Glutamatergic neuron (in vitro differentiated cells): Measurements from ENCODE around the gene CHST8. TPM values are rescaled to one million over a fixed set of nuclear protein-coding genes. Genes with fewer than 3 reads are reported as not detected.

Experiments
- DNase-seq: peaks from one replicate; pipeline ENCODE4 v3.0.0; 2022
- H3K27ac Mint-ChIP-seq: one replicate; pipeline ENCODE4 v1.8.0; 2020; ENCODE audit warnings: mild to moderate bottlenecking, mixed read lengths, inconsistent platforms; ENCODE audit not compliant: unreplicated experiment
- H3K27me3 Mint-ChIP-seq: one replicate; pipeline ENCODE4 v1.8.0; 2020; ENCODE audit warnings: mild to moderate bottlenecking, moderate library complexity, mixed read lengths, inconsistent platforms; ENCODE audit not compliant: unreplicated experiment
- H3K36me3 Mint-ChIP-seq: one replicate; pipeline ENCODE4 v1.8.0; 2020; ENCODE audit warnings: mild to moderate bottlenecking, mixed read lengths, inconsistent platforms; ENCODE audit not compliant: unreplicated experiment
- H3K4me1 Mint-ChIP-seq: one replicate; pipeline ENCODE4 v1.8.0; 2020; ENCODE audit warnings: mild to moderate bottlenecking, low read depth, mixed read lengths, inconsistent platforms; ENCODE audit not compliant: unreplicated experiment
- H3K4me3 Mint-ChIP-seq: one replicate; pipeline ENCODE4 v1.8.0; 2020; ENCODE audit warnings: mild to moderate bottlenecking, mixed read lengths, inconsistent platforms; ENCODE audit not compliant: unreplicated experiment
- H3K9me3 Mint-ChIP-seq: one replicate; pipeline ENCODE4 v1.8.0; 2020; ENCODE audit warnings: mild to moderate bottlenecking, moderate library complexity, mixed read lengths, inconsistent platforms; ENCODE audit not compliant: unreplicated experiment
- CTCF ChIP-seq: fragments of 200-600 bp; sonication (generic); IDR thresholded peaks from one replicate; pipeline ENCODE4 v1.5.0; 2021; ENCODE audit not compliant: partially characterized antibody, unreplicated experiment
- total RNA-seq: library from RNA; stranded (reverse); fragmentation: NEBNext Ultra II Directional; extraction: Animal tissue kit (Norgen Biotek cat#: 25700); gene quantifications from one replicate; pipeline ENCODE4 v1.2.1, GENCODE V29; 2021; ENCODE audit not compliant: unreplicated experiment

CHST8 gene
- total RNA-seq, 1 donor from 2014 or later: 235 TPM

- Mint-ChIP-seq H3K27ac (no peak overlapping the region), H3K27me3 (peaks cover 26% of the 10 kb centered on the region), H3K4me3 (peak overlapping the region; percentile 32), H3K36me3 (peaks cover 13% of the 10 kb centered on the region), H3K9me3 (peaks cover 33% of the 10 kb centered on the region), H3K4me1 (peaks cover 30% of the 10 kb centered on the region)
- DNase-seq: no peak
- TF ChIP-seq CTCF: no peak
These were observed 160.2 kb downstream of the CHST8 start for GRCh38 chr19:33781996-33782395.

- Mint-ChIP-seq H3K4me3 (no peak overlapping the region), H3K9me3 (peaks cover 25% of the 10 kb centered on the region), H3K27me3 (peaks cover 15% of the 10 kb centered on the region), H3K27ac (no peak overlapping the region), H3K4me1 (peaks cover 28% of the 10 kb centered on the region), H3K36me3 (peaks cover 13% of the 10 kb centered on the region)
- no peak for DNase-seq
- TF ChIP-seq CTCF: no peak
These were observed 162.7 kb downstream of the CHST8 start for GRCh38 chr19:33784432-33784831.

- peaks cover 18% of the 10 kb centered on the region for H3K9me3 Mint-ChIP-seq
- DNase-seq: no peak
- peaks cover 9% of the 10 kb centered on the region for H3K27me3 Mint-ChIP-seq
- peaks cover 21% of the 10 kb centered on the region for H3K4me1 Mint-ChIP-seq
- H3K27ac Mint-ChIP-seq: no peak overlapping the region
- no peak for TF ChIP-seq CTCF
- H3K4me3 Mint-ChIP-seq: no peak overlapping the region
- H3K36me3 Mint-ChIP-seq: peaks cover 13% of the 10 kb centered on the region
These were observed 164.0 kb downstream of the CHST8 start for GRCh38 chr19:33785795-33786194.

GRCh38 chr19:33788676-33789075 lies 166.9 kb downstream of the CHST8 start:
- Mint-ChIP-seq H3K4me3 (peak overlapping the region; percentile 30), H3K27ac (no peak overlapping the region), H3K27me3 (peaks cover 4% of the 10 kb centered on the region), H3K36me3 (peaks cover 4% of the 10 kb centered on the region), H3K9me3 (peaks cover 7% of the 10 kb centered on the region), H3K4me1 (peaks cover 18% of the 10 kb centered on the region)
- TF ChIP-seq CTCF: no peak
- DNase-seq: no peak

GRCh38 chr19:33789344-33789743 lies 167.6 kb downstream of the CHST8 start:
- DNase-seq: no peak
- Mint-ChIP-seq H3K4me1 (peaks cover 18% of the 10 kb centered on the region), H3K9me3 (peaks cover 5% of the 10 kb centered on the region), H3K27ac (no peak overlapping the region), H3K27me3 (peaks cover 4% of the 10 kb centered on the region), H3K4me3 (no peak overlapping the region), H3K36me3 (no peaks in the 10 kb centered on the region)
- TF ChIP-seq CTCF: no peak
